ENCODE data around the gene DGKI. TPM values are rescaled to one million over a fixed set of nuclear protein-coding genes. Genes with fewer than 3 reads are reported as not detected.

Gene DGKI
- total RNA-seq, 1 donor from 2014 or later, result 2.2 TPM

- Mint-ChIP-seq H3K27me3 (ENCODE audit: low read depth) (no peaks in the 10 kb centered on the region), H3K27ac (ENCODE audit: unreplicated experiment) (no peak overlapping the region), H3K4me1 (no peaks in the 10 kb centered on the region), H3K4me3 (no peak overlapping the region), H3K9me3 (no peaks in the 10 kb centered on the region), H3K36me3 (ENCODE audit: low read depth) (no peaks in the 10 kb centered on the region)
- DNase-seq (ENCODE audit: low read depth, low spot score), result no peak
- TF ChIP-seq, protein P1, sequence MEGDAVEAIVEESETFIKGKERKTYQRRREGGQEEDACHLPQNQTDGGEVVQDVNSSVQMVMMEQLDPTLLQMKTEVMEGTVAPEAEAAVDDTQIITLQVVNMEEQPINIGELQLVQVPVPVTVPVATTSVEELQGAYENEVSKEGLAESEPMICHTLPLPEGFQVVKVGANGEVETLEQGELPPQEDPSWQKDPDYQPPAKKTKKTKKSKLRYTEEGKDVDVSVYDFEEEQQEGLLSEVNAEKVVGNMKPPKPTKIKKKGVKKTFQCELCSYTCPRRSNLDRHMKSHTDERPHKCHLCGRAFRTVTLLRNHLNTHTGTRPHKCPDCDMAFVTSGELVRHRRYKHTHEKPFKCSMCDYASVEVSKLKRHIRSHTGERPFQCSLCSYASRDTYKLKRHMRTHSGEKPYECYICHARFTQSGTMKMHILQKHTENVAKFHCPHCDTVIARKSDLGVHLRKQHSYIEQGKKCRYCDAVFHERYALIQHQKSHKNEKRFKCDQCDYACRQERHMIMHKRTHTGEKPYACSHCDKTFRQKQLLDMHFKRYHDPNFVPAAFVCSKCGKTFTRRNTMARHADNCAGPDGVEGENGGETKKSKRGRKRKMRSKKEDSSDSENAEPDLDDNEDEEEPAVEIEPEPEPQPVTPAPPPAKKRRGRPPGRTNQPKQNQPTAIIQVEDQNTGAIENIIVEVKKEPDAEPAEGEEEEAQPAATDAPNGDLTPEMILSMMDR (conservative IDR thresholded peaks at IDR 0.05), result no peak
Measured at GRCh38 chr7:137804836-137805235, 41.9 kb downstream of the DGKI start.

DNA sequence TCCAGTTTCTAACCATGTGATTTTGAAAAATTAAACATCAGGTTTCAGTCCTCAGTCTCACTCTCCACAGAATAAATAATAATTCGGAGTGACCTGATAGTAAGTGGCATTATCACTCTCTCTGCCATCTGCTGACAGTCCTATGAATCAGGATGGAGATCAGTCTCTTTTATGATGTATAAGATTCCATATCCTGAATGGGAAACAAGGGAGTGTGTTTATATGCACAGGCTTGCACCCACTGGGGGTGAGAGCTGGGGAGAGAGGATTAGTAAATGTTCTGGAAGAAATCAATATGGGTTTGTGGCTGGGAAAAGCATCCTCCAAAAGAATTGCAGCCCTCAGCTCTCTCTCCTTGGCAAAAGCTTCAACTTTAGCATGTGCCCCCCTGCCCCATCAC, 45.3 kb downstream of the DGKI start:
- H3K27me3 Mint-ChIP-seq (ENCODE audit: low read depth), result no peaks in the 10 kb centered on the region

GRCh38 chr7:137801003-137801402, 45.8 kb downstream of the DGKI start:
- DNase-seq (ENCODE audit: low read depth, low spot score), result no peak
- Mint-ChIP-seq H3K36me3 (ENCODE audit: low read depth) (peaks cover 3% of the 10 kb centered on the region), H3K27ac (ENCODE audit: unreplicated experiment) (no peak overlapping the region), H3K4me3 (no peak overlapping the region), H3K9me3 (peaks cover 3% of the 10 kb centered on the region), H3K27me3 (ENCODE audit: low read depth) (no peaks in the 10 kb centered on the region), H3K4me1 (no peaks in the 10 kb centered on the region)
- TF ChIP-seq, protein P1 (conservative IDR thresholded peaks at IDR 0.05), result no peak

More for the DNA sequence above, 45.3 kb downstream of the DGKI start:
- H3K27ac Mint-ChIP-seq (ENCODE audit: unreplicated experiment), result no peak overlapping the region
- TF ChIP-seq, protein P1 (conservative IDR thresholded peaks at IDR 0.05), result no peak
- no peak for DNase-seq (ENCODE audit: low read depth, low spot score)
- H3K9me3 Mint-ChIP-seq, result peaks cover 2% of the 10 kb centered on the region
- no peaks in the 10 kb centered on the region for H3K4me1 Mint-ChIP-seq
- H3K36me3 Mint-ChIP-seq (ENCODE audit: low read depth), result peaks cover 2% of the 10 kb centered on the region
- H3K4me3 Mint-ChIP-seq, result no peak overlapping the region

- TF ChIP-seq, protein P1 (conservative IDR thresholded peaks at IDR 0.05), result no peak
- no peak for DNase-seq (ENCODE audit: low read depth, low spot score)
- peaks cover 3% of the 10 kb centered on the region for H3K36me3 Mint-ChIP-seq (ENCODE audit: low read depth)
- no peak overlapping the region for H3K4me3 Mint-ChIP-seq
- H3K4me1 Mint-ChIP-seq, result no peaks in the 10 kb centered on the region
- H3K9me3 Mint-ChIP-seq, result peaks cover 3% of the 10 kb centered on the region
- no peak overlapping the region for H3K27ac Mint-ChIP-seq (ENCODE audit: unreplicated experiment)
- H3K27me3 Mint-ChIP-seq (ENCODE audit: low read depth), result no peaks in the 10 kb centered on the region
Measured at GRCh38 chr7:137798073-137798763, 48.6 kb downstream of the DGKI start.

DNA sequence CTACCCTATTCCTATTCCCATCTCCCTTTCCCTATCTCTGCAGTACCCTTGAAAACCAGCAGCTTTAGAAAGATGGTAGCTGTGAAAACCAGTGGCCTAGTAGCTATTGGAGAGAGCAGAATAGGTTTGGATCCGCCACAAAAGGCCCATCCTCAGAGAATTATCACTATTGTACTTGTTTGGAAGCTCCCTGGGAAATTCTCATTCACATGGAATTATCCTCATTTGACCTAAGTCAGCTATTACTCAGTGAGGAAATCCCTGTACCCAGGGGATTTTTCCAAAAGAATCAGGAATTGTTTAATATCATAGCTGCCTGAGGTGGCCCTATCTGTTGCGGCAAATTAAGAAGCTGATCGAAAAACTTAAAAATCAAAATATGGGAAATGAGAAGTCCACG, 51.6 kb downstream of the DGKI start:
- Mint-ChIP-seq H3K27ac (ENCODE audit: unreplicated experiment) (no peak overlapping the region), H3K36me3 (ENCODE audit: low read depth) (peaks cover 3% of the 10 kb centered on the region), H3K4me1 (peaks cover 3% of the 10 kb centered on the region), H3K4me3 (no peak overlapping the region), H3K9me3 (peaks cover 3% of the 10 kb centered on the region), H3K27me3 (ENCODE audit: low read depth) (no peaks in the 10 kb centered on the region)
- TF ChIP-seq, protein P1 (conservative IDR thresholded peaks at IDR 0.05), result no peak
- DNase-seq (ENCODE audit: low read depth, low spot score), result no peak

Measured in neural crest cell (in vitro differentiated cells).